Fibroblast of lung (primary cell): ENCODE measurements around the gene CFAP410. TPM values are rescaled to one million over a fixed set of nuclear protein-coding genes. Genes with fewer than 3 reads are reported as not detected.

Experiments used
- DNase-seq, 2 donors: peaks; one replicate each; pipeline versions ENCODE4 v3.0.0 to v3.0.0-alpha.2; 2010; ENCODE audit warnings: low read depth in 2 of 2
- H2AFZ ChIP-seq: 2 replicates; pipeline ENCODE4 v1.5.1; 2012; ENCODE audit warnings: low read length, control low read depth, inconsistent platforms
- H3K27ac ChIP-seq: 2 replicates; pipeline ENCODE4 v1.5.1; 2011; ENCODE audit warnings: low read length, control low read depth; ENCODE audit not compliant: insufficient read depth
- H3K27me3 ChIP-seq: 2 replicates; pipeline ENCODE4 v1.5.1; 2011; ENCODE audit warnings: mild to moderate bottlenecking, low read length; ENCODE audit not compliant: control insufficient read depth, insufficient read depth
- H3K36me3 ChIP-seq: 2 replicates; pipeline ENCODE4 v1.5.1; 2011; ENCODE audit warnings: low read length; ENCODE audit not compliant: control insufficient read depth, insufficient read depth
- H3K4me1 ChIP-seq: 2 replicates; pipeline ENCODE4 v1.5.1; 2011; ENCODE audit warnings: low read length; ENCODE audit not compliant: control insufficient read depth, insufficient read depth; ENCODE audit errors: extremely low read depth
- H3K4me2 ChIP-seq: 2 replicates; pipeline ENCODE4 v1.5.1; 2011; ENCODE audit warnings: low read length, control low read depth; ENCODE audit not compliant: insufficient read depth; ENCODE audit errors: extremely low read depth
- H3K4me3 ChIP-seq, 4 experiments: fragments of 200-600 bp in 1 of 4; sonication (generic) in 1 of 4; replicated peaks in 1 of 4; 2 replicates each; pipeline ENCODE4 v1.5.1; 2011 to 2016; ENCODE audit warnings: low read length in 4 of 4, low read depth in 3 of 4, mild to moderate bottlenecking in 3 of 4, control low read depth in 2 of 4, inconsistent platforms in 1 of 4, mixed read lengths in 1 of 4; ENCODE audit not compliant: insufficient read depth in 1 of 4; ENCODE audit errors: control extremely low read depth in 1 of 4
- H3K79me2 ChIP-seq: 2 replicates; pipeline ENCODE4 v1.5.1; 2012; ENCODE audit warnings: mild to moderate bottlenecking, low read length, inconsistent platforms; ENCODE audit not compliant: control insufficient read depth, insufficient read depth
- H3K9ac ChIP-seq: 2 replicates; pipeline ENCODE4 v1.5.1; 2011; ENCODE audit warnings: mild to moderate bottlenecking, low read length, control low read depth; ENCODE audit not compliant: insufficient read depth
- H3K9me3 ChIP-seq: 2 replicates; pipeline ENCODE4 v1.5.1; 2012; ENCODE audit warnings: low read depth, low read length; ENCODE audit not compliant: control insufficient read depth, insufficient read depth
- H4K20me1 ChIP-seq: 2 replicates; pipeline ENCODE4 v1.5.1; 2011; ENCODE audit warnings: low read length; ENCODE audit not compliant: control insufficient read depth, insufficient read depth; ENCODE audit errors: extremely low read depth
- EZH2 ChIP-seq: IDR thresholded peaks from 2 replicates; pipeline ENCODE4 v1.5.1; 2012; ENCODE audit warnings: low read length, control low read depth, mild to moderate bottlenecking; ENCODE audit errors: missing control alignments
- polyA plus RNA-seq, 2 donors: library from polyadenylated mRNA; depleted of rRNA in 1 of 2; stranded (reverse) in 1 of 2; unstranded in 1 of 2; fragments of >200 nt; gene quantifications; 2 replicates each; pipeline ENCODE4 v1.2.1, GENCODE V29; 2011 to 2012; ENCODE audit warnings: missing spikeins in 1 of 2
- total RNA-seq: library from RNA; depleted of rRNA; stranded (reverse); fragments of >200 nt; gene quantifications from 2 replicates; pipeline ENCODE4 v1.2.1, GENCODE V29; 2014
- TF ChIP-seq, protein P1 (sequence below), 2 donors: IDR thresholded peaks in 1 of 2; conservative IDR thresholded peaks in 1 of 2; 1 replicate in 1 of 2; 2 replicates in 1 of 2; pipeline ENCODE4 v1.5.1; 2011 to 2012; ENCODE audit warnings: low read length in 2 of 2, control low read depth in 1 of 2, inconsistent platforms in 1 of 2, low read depth in 1 of 2, mild to moderate bottlenecking in 1 of 2

Gene CFAP410
- total and polyA plus RNA-seq, 2 donors (not counting 1 experiment from before 2014, with no cell fraction given): 4.9 to 7.1 TPM

DNA sequence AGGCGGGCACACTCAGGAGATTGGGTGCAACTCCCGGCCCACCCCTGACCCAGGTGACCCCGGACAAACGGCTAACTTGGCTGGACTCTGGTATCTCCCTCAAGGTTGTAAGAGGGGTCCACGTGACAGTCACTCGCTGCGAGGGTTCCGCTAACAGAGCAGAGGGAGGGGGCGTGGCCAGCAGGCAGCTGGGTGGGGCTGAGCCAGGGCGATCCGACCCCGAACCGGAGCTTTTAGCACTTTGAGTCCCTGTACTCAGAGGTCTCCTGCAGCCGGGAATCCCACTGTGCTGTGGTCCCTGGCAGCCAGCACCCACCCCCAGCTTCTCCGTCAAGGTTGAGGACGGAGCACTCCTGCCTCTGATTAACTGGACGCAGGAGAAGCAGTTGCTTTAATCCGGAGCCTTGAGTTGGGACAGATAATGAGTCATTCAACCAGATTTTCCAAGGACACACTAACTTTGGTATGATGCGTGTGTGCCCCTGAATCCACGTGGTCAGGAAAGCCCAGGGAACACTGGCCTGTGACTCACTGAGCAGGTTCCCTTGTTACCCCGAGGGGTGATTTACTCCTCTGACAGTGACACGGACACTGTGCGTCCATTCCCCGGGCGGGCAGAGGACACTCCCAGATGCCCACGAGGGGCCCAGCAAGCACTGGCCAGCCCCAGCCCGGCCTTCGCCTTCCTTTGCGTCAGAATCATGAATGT lies 31.0 kb upstream of the CFAP410 start:
- H3K4me3 ChIP-seq: no peak overlapping the region
- H3K4me2 ChIP-seq: no peak overlapping the region
- H4K20me1 ChIP-seq: no peaks in the 10 kb centered on the region
- H3K27ac ChIP-seq: no peak overlapping the region
- TF ChIP-seq EZH2: no peak
- TF ChIP-seq, protein P1, sequence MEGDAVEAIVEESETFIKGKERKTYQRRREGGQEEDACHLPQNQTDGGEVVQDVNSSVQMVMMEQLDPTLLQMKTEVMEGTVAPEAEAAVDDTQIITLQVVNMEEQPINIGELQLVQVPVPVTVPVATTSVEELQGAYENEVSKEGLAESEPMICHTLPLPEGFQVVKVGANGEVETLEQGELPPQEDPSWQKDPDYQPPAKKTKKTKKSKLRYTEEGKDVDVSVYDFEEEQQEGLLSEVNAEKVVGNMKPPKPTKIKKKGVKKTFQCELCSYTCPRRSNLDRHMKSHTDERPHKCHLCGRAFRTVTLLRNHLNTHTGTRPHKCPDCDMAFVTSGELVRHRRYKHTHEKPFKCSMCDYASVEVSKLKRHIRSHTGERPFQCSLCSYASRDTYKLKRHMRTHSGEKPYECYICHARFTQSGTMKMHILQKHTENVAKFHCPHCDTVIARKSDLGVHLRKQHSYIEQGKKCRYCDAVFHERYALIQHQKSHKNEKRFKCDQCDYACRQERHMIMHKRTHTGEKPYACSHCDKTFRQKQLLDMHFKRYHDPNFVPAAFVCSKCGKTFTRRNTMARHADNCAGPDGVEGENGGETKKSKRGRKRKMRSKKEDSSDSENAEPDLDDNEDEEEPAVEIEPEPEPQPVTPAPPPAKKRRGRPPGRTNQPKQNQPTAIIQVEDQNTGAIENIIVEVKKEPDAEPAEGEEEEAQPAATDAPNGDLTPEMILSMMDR (conservative IDR thresholded peaks at IDR 0.05 in 1 of 2, IDR thresholded peaks at IDR 0.05 in 1 of 2; ENCODE audit: low read depth in 1 of 2, low read length in 2 of 2): no peak
- H2AFZ ChIP-seq: no peak overlapping the region
- no peaks in the 10 kb centered on the region for H3K36me3 ChIP-seq
- no peak overlapping the region for H3K9ac ChIP-seq
- no peaks in the 10 kb centered on the region for H3K9me3 ChIP-seq
- peak; percentile 5 to 37 for DNase-seq
- no peaks in the 10 kb centered on the region for H3K79me2 ChIP-seq
- H3K27me3 ChIP-seq: no peaks in the 10 kb centered on the region
- H3K4me1 ChIP-seq: no peaks in the 10 kb centered on the region

DNA sequence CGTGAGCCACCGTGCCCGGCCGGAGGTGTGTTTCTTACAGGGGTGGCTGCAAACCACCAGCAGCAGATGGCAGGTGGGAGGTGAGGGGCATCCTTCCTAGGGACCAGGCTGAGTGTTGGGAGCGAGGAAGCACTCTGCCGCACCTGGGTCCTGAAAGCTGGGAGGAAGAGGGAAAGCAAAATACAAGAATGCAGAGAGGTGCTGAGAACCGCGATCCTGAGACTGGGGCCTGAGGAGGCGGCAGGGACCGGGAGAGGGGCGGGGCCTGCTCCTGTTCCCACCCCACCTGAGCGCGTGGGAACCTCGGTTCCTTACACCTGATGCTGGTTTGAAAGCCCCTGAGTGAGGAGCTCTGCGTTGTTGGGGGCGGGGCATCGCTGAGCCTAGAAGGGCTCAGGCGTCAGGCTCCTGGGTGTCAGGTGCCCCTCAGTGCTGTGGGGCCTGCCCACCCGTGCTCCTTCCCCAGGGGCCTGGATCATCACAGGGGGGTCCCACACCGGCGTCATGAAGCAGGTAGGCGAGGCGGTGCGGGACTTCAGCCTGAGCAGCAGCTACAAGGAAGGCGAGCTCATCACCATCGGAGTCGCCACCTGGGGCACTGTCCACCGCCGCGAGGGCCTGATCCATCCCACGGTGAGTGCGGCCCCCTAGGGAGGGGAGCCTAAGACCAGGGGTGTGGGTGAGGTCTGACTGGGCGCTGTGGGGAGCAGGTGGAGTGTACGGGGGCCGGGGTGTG lies 29.7 kb upstream of the CFAP410 start:
- Histone ChIP-seq H3K27me3 (no peaks in the 10 kb centered on the region), H3K4me2 (no peak overlapping the region), H3K4me3 (no peak overlapping the region), H3K79me2 (no peaks in the 10 kb centered on the region), H3K36me3 (no peaks in the 10 kb centered on the region), H3K9me3 (no peaks in the 10 kb centered on the region), H4K20me1 (no peaks in the 10 kb centered on the region), H2AFZ (no peak overlapping the region), H3K9ac (no peak overlapping the region), H3K27ac (no peak overlapping the region), H3K4me1 (no peaks in the 10 kb centered on the region)
- TF ChIP-seq, protein P1 (conservative IDR thresholded peaks at IDR 0.05 in 1 of 2, IDR thresholded peaks at IDR 0.05 in 1 of 2; ENCODE audit: low read depth in 1 of 2, low read length in 2 of 2): no peak
- TF ChIP-seq EZH2: no peak
- DNase-seq: no peak

DNA sequence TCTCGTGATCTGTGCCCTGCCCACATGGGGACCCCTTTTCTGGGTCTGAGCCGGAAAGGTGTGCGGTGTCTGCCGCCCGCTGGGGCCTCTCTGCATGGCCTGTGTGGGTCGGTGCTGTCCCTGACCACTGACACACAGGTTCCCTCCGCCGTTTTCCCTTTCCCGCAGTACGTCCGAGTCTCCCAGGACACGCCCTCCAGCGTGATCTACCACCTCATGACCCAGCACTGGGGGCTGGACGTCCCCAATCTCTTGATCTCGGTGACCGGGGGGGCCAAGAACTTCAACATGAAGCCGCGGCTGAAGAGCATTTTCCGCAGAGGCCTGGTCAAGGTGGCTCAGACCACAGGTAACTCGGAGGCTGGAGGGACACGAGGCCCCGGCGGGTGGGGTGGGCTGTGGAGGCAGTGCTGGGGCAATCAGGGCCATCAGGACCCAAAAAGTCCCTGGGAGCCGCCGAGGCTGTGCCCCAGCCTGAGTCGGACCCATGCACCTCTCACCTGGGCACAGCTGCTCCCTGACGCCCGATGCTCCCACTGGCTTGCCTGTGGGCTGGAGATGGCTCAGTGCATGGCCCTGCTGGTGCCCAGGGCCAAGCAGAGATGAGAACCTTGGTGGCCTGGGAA lies 27.5 kb upstream of the CFAP410 start:
- Histone ChIP-seq H3K9ac (no peak overlapping the region), H4K20me1 (no peaks in the 10 kb centered on the region), H3K9me3 (no peaks in the 10 kb centered on the region), H3K4me1 (no peaks in the 10 kb centered on the region), H3K27me3 (no peaks in the 10 kb centered on the region), H3K36me3 (no peaks in the 10 kb centered on the region), H3K4me2 (no peak overlapping the region), H3K4me3 (no peak overlapping the region), H3K27ac (no peak overlapping the region), H2AFZ (no peak overlapping the region), H3K79me2 (no peaks in the 10 kb centered on the region)
- TF ChIP-seq, protein P1 (conservative IDR thresholded peaks at IDR 0.05 in 1 of 2, IDR thresholded peaks at IDR 0.05 in 1 of 2; ENCODE audit: low read depth in 1 of 2, low read length in 2 of 2): no peak
- no peak for TF ChIP-seq EZH2
- no peak for DNase-seq
